HG03571 (cell line): Measurements from ENCODE around the gene USP31.
"Not testable (repeated sequence)": the region's sequence is repeated elsewhere in the genome, so short reads cannot be mapped to it uniquely, and the experiment has no call there.

Experiments
- ATAC-seq: cut with Tn5 transposase; IDR thresholded peaks from one replicate; pipeline ENCODE4 v1.9.1; 2021; ENCODE audit not compliant: unreplicated experiment

The USP31 gene

DNA sequence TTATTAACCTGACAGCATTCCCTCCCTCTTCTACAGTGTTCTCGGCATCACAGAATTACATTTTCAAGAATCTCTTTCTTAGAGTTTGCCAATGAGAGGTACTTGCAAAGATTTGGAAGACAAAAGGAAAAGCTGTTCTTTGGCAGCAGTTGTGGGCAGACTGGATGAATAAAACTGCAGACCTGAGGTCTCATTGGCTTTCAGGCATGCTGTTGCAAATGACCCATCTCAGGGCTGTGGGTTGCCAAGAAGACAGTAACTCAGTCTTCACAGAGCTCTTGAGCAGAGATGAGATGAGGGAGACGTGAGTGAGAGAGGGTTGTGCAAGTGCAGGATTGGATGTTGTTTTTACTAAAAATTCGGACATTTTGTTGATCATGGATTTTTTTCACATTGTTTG is 11.3 kb upstream of the USP31 start:
- ATAC-seq: no peak

DNA sequence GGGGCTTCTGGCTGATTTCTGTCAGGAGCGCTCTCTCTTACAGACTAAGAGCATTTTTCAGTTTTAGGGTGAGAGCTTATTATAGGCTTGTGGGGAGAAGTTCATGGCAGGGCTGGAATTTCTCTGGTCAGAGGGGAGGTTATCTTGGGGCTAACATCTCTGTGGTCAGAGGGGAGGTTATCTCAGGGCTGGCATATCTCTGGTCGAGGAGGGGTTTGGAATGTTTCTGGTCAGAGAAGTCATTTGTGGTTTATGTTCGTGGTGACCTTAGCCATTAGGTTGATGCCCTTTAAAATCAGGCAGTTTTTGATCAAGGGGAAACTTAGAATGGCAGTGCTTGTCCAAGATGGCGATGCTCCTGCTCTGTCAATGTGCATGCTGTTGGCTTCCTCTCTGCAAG is 10.8 kb upstream of the USP31 start:
- ATAC-seq: no peak

DNA sequence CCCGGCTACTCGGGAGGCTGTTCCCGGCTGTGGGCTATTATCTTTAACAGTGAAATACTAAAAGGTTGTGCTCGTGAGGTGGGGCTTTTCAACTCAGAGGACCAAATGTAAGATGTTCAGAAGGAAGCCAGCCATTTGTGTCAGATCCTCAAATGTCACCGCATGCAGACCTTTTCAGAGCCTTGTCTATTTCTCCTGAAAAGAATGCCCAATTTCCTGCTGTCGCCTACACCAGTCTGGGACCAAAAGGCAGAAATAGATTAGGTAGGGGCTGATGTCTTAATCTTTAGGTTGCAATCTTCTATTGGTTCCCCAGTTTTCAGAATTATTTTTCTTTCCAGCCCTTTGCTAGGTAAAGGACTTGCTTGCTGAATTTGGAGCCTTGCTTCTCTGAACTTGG is 8.9 kb upstream of the USP31 start:
- no peak for ATAC-seq

DNA sequence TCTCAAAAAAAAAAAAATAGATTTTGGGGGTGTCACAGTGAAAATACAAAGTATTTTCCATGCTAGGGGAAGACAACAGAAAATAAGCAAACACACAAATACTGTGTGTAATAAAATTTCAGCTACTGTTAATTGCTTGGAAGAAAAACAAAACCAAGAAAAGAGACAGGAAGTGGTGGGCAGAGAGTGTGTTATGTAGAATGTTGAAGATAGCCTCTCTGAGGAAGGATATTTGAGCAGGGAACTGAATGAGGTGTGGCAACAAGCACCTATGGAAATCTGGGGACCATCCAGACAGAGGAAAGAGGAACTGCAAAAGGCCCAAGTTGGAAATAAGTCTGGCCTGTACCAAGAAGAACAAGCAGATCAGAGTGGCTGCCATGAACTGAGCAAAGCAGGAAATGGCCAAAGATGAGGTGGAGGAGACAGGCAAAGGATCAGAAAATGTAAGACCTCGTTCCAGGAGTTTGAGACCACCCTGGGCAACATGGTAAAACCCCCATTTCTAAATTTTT is 7.8 kb upstream of the USP31 start:
- ATAC-seq: no peak

DNA sequence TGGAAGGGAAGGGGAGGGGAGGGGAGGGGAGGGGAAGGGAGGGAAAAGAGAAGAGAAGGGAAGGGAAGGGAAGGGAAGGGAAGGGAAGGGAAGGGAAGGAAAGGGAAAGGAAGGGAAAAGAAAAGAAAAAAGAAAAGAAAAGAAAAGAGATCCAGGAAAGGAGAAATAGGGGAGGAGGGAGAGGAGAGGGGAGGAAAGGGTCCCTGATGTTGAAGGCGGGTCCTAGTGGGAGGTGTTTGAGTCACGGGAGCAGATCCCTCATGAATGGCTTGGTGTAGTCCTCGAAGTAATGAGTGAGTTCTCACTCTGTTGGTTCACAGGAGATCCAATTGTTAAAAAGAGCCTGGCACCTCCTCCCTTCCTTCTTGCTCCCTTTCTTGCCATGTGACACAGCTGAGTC is 6.9 kb upstream of the USP31 start:
- no peak for ATAC-seq

DNA sequence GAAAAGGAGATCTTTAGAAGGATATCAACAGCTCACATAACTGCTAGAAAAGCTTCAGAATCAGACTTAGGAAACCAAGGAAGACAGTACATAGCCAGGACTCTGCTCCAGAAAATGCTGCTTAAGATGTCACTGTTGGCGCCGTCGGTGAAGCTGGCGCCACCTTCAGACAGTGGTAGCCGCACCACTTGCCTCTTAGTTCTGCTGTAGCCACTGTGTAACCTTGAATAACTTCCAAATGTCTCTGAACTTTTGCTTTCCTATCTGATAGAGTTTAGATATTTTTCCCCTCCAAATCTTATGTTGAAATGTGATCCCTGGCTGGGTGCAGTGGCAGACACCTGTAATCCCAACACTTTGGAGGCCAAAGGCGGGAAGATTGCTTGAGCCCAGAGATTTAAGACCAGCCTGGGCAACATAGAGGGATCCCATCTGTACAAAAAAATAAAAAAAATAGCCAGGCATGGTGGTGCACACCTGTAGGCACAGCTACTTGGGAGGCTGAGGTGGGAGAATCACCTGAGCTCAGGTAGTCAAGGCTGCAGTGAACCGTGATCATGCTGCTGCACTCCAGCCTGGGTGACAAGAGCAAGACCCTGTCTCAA is 6.3 kb upstream of the USP31 start:
- no peak for ATAC-seq

DNA sequence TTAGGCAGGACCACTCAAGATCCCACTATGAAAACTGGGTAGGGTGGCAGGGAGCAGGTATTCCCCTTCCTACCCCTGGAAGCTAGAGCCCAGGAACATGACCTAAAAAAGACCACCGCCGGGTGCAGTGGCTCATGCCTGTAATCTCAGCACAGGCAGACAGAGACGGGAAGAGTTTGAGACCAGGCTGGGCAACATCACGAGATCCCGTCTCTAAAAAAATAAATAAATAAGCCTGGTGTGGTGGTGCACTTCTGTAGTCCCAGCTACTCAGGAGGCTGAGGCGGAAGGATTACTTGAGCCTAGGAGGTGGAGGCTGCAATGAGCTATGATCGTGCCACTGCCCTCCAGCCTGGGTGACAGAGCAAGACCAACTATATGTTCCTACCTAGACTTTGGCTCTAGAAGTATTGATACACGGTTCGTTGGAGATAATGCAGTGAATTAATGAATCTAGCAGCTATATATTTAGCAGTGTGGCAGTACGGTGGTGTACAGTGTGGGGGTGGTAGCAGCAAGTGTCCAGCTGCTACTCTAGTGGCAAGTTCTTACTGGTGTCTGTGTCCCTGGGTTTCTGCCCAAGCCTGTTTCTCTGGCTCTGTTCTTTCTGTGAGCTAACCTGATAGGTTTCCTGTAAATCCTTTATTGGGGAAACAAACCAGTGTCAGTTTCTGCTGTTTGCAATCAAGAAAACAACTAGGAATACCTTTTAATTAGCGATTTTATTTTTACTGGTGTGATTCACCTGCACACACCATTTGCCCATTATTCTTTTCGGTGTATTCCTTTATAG is 3.3 kb upstream of the USP31 start:
- no peak for ATAC-seq

DNA sequence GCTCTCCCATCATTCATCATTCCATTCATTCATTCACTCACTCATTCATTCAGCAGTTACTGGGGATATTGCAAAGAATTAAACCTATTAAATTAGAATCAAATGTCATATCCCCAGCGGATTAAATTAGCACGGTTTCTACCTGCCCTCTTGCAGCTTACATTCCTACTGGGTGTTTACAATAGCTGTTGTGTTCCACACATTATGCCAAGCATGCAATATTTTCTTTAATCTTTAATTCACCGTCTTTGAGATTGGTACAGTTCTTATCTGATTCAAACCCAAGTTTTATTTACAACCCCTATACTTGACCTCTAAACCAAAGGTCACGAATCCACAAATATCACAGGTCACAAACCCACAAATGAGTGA is 727 bp upstream of the USP31 start:
- ATAC-seq: no peak

DNA sequence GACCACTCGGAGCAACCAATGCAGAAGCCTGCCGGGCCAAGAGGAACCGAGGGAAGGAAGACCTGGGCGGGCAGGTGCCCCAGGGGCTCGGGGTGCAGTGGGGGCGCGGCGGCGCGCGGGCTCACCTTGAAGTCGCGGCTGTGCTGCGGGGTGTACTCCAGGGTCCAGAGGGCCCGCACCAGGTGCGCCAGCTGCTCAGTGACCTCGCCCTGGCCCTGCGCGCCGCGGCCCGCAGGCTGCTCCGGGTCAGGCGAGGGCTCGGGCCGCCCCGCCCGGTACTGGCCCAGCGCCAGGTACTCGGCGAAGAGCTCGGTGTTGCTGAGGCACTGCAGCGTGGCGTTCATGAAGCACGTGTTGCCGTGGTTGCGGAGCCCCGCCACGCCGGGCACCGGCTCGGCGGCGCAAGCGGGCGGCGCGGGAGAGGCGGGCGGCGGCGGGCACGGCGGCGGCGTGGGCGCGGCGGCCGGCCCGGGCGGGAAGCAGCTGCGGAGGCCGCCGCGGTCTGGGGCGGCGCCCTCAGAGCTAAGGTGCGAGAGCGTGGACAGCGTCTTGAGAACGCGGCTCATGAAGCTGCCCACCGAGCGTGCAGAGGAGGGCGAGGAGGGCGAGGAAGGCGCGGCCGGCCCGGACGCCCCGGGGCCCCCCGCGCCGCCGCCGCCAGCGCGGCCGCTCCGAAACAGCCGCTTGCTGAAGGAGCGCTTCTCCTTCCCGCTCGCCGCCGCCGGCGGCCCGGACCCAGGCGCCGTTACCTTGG is 562 bp downstream of the USP31 start:
- ATAC-seq: peak; percentile 45

DNA sequence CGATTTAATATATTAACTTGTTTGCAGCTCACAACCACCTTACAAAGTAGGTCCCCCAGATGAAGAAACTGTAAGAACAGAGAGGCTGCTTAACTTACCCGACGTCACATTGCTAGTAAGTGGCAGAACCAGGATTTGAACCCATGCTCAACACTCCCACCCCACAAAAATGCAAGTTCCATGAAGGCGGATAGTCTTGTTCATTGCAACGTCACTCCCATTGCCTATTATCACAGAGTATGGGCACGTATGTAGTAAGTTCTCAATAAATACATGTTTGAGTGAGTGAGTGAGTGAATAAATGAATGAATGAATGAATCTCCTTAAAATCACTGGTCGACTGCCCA is 1.1 kb downstream of the USP31 start:
- no peak for ATAC-seq

DNA sequence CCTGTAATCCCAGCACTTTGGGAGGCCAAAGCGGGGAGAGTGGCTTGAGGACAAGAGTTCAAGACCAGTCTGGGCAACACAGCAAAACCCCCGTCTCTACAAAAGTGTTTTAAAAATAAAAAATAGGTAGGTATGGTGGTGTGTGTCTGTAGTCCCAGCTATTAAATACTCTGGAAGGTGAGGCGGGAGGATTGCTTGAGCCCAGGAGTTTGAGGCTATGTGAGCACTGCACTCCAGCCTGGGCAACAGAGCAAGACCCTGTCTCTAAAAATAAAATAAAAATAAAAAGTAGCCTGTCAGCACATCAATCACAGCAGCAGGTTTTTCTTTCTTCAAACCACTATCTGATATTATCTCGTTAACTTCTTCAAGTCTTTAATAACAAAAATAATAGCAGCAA is 1.6 kb downstream of the USP31 start:
- ATAC-seq: no peak

DNA sequence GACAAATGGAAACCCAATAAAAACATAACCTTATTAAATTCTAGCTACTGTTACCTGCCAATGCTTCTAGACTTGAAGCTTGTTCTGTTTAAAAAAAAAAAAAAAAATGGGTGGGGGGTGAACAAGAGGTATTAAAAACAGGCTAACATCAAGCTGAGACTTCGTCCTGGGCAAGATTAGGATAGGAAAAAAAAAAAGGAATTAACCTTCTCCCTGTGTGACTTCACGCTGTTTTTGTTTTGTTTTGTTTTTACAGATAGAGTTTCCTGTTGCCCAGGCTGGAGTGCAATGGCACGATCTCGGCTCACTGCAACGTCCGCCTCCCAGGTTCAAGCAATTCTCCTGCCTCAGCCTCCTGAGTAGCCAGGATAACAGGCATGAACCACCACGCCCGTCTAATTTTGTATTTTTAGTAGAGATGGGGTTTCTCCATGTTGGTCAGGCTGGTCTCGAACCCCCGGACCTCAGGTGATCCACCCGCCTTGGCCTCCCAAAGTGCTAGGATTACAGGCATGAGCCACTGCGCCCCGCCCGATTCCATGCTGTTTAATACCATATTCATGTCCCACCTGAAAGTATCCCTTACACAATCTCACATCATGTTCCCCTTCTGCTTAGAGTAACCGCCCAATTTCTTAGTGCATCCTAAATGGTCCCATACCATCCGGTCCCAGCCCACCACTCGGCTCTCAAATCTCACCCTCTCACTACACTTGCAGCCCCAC is 2.2 kb downstream of the USP31 start:
- no peak for ATAC-seq

DNA sequence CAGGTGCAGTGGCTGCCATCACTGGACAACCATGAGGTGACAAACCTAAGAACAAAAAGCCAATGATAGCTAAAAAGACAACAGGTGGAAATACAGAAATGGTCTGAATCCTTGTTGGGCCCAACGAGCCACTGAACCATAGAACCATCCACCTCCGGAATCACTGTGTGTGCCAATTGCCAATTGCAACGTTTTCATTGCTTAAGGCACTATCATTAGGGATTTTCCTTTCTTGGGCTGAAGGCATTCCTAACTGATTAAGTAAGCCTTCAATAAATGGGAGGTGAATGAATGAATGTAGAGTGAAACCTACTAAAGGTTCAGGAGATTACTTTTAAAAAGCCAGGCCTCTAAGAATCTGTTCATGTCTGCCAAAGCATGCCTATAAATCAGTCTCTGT is 3.6 kb downstream of the USP31 start:
- ATAC-seq: no peak

DNA sequence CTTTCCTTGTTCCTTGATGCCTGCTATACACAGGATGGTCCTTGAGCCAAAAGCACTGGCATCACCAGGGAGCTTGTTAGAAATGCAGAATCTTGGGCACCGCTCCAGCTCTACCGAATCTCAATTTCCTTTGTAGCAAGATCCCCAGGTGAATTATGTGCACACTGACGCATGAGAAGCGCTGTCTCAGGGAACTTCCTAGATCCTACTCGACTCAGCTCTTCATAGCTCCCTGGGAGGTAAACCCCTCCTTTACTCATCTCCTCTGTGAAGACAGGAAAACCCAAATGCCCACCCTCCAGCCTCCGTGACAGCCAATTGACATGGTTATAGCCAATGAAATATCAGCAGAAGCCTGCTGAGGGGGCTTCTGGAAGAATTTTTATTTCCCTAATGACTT is 4.1 kb downstream of the USP31 start:
- ATAC-seq: no peak

DNA sequence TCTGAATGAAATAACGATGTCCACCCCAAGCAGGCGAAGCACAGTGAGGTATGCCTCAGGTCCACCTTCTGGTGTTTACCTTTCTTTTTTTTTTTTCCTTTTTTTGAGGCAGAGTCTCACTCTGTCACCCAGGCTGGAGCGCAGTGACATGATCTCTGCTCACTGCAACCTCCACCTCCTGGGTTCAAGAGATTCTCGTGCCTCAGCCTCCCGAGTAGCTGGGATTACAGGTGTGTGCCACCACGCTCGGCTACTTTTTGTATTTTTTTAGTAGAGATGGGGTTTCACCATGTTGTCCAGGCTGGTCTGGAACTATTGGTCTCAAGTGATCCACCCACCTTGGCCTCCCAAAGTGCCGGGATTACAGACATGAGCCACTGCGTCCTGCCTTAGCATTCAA is 4.9 kb downstream of the USP31 start:
- not testable (repeated sequence) for ATAC-seq

DNA sequence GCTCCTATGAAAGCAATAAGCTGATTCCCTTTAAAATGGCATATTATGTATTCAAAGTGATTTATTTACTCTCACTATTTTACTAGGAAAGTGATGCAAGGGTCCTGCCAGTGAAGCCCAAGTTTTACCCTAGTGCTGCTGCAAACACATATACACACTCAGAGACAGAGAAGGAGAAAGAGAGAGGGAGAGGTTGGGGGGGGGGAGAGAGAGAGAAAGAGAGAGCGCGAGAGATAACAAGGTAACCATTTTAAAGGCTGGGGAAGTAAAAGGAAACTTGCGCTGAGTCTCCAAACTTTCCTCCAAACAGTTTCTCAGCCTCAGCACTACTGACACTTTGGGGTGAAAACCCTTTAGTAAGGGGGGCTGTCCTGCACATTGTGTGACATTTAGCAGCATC is 5.9 kb downstream of the USP31 start:
- ATAC-seq: no peak

DNA sequence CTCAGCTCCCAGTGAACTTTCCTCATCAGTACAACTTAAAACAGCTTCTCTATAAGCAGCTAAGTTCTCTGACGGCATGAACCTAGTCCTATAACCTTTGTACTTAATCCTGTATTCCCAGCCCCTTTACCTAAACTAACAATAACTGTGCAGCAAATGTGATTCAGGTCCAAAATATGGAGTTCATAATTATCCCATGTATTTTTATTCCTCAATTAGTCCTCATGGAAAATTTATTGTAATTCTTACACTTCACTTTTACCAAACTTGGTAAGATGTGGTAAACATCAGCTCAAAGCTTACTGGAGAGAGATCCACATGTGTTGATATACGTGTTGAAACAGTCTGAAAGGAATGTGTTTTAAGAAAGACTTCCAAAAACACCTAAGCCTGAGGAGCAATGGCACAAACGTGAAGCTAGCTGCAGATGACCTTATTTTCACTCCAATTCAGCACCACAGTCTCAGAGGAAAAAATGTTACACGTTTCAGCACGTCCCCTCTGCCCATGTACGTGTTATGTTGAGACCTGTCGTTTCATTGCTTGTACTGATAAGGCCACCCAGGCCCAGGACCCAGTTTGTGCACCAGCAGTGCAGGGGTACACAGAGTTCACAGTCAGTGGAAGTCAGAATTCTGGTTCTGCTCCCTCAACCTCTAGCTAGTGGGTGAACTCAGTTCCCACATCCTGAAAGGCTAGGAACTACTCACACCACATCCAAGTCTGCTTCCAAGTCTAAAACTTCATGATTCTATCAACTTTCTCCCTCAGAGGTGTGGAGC is 7.1 kb downstream of the USP31 start:
- no peak for ATAC-seq

DNA sequence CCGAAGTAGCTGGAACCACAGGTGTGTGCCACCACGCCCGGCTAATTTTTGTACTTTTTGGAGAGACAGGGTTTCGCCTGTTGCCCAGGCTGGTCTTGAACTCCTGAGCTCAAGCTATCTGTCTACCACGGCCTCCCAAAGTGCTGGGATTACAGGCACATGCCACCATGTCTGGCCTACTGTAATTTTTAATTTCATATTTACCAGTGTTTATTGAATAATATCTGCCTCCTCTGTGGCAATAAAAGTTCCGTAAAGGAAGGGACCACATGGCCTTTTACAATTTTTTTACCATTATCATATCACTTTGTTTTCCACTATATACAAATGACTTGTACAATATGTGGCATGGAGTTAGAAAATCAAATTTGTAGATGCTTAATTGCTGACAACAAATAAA is 7.8 kb downstream of the USP31 start:
- no peak for ATAC-seq

DNA sequence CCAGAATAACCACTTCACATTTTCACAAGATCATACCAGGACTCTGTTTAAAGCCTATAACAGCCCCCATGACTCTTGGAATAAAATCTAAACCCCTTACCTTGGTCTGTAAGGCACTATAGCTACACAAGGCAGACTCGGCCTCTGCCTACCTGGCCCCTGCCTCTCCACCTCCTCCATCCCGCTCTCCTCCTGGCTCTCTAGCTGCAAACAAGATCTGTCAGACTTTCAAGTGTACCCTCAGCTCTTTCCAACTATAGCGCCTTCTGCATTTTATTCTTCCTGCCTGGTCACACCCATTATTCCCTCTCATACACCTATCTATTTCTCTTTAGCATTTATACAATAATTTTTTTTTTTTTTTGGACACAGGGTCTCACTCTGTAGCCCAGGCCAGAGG is 8.2 kb downstream of the USP31 start:
- ATAC-seq: no peak

DNA sequence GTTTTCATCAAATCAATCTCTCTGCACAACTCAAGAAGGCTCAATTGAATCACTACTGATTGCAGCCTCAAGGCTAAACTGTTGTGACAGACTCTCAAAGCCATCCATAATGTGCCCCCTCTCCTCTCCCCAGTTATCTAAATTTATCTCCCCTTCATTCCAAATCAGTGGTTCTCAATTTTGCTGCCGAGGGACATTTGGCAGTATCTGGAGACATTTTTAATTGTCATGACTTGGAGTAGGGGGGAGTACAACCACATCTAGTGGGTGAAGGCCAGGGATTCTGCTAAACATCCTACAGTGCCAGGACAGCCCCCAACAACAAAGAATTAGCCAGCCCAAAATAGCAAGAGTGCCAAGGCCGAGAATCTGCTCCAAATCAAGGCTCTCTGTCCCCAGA is 9.1 kb downstream of the USP31 start:
- ATAC-seq: no peak

DNA sequence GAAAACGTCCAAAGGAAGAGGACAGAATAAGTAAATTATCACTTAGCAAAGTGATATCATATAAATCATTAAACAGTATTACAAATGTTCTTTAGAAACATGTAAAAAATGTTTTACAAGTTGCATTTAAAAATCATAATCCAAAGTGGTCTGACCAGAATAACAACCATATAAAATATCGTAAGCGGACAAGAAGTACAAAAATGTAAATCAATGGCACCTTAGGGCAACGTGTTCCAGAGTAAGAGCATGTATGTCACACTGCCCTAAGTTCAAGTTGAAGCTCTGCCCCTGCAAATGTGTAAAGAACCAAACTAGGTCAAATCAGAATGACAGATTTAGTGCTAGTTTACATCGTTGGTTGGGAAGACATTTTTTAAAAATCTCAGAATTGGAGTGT is 11.4 kb downstream of the USP31 start:
- no peak for ATAC-seq
